H1 (cell line): Measurements from ENCODE around the gene KCNQ1.

Experiments
- CEBPB ChIP-seq: IDR thresholded peaks from 2 replicates; pipeline ENCODE4 v1.6.1; 2012; ENCODE audit warnings: low read depth, low read length
- CTCF ChIP-seq, 3 experiments: IDR thresholded peaks; 1 replicate in 2 of 3; 2 replicates in 1 of 3; pipeline versions ENCODE4 v1.5.1 to v1.6.1; 2011; ENCODE audit warnings: low read length in 3 of 3, mild to moderate bottlenecking in 3 of 3, inconsistent platforms in 2 of 3, low read depth in 1 of 3, moderate library complexity in 1 of 3; ENCODE audit not compliant: insufficient read depth in 1 of 3; ENCODE audit errors: control extremely low read depth in 1 of 3
- GABPA ChIP-seq: IDR thresholded peaks from 2 replicates; pipeline ENCODE4 v1.6.1; 2011; ENCODE audit warnings: mild to moderate bottlenecking, low read length, moderate library complexity, borderline replicate concordance; ENCODE audit not compliant: insufficient read depth
- GTF2F1 ChIP-seq: IDR thresholded peaks from 2 replicates; pipeline ENCODE4 v1.6.1; 2012; ENCODE audit warnings: low read depth, low read length, improper control_type of control experiment, borderline replicate concordance
- KDM1A ChIP-seq: fragments of 200-600, 300-600 bp; sonication (generic); IDR thresholded peaks from 2 replicates; pipeline ENCODE4 v1.7.1; 2016; ENCODE audit warnings: mild to moderate bottlenecking, low read length, borderline replicate concordance
- KDM4A ChIP-seq: IDR thresholded peaks from one replicate; pipeline ENCODE4 v1.7.1; 2012; ENCODE audit warnings: low read depth, mild to moderate bottlenecking, moderate library complexity, low read length, inconsistent platforms; ENCODE audit not compliant: severe bottlenecking
- POLR2A ChIP-seq, 2 experiments: IDR thresholded peaks; 1 replicate in 1 of 2; 2 replicates in 1 of 2; pipeline ENCODE4 v1.6.1; 2011; ENCODE audit warnings: low read depth in 2 of 2, low read length in 2 of 2, mild to moderate bottlenecking in 2 of 2; ENCODE audit errors: control extremely low read depth in 1 of 2
- POLR2AphosphoS5 ChIP-seq: IDR thresholded peaks from 2 replicates; pipeline ENCODE4 v1.6.1; 2011; ENCODE audit warnings: low read depth, low read length
- RAD21 ChIP-seq, 2 experiments: IDR thresholded peaks in 1 of 2; conservative IDR thresholded peaks in 1 of 2; 2 replicates each; pipeline ENCODE4 v1.6.1; 2011; ENCODE audit warnings: low read depth in 2 of 2, low read length in 2 of 2, improper control_type of control experiment in 1 of 2, inconsistent platforms in 1 of 2, mild to moderate bottlenecking in 1 of 2, moderate library complexity in 1 of 2
- RNF2 ChIP-seq: fragments of 200-900, 300-1000 bp; sonication (generic); IDR thresholded peaks from 2 replicates; pipeline ENCODE4 v1.7.1; 2016; ENCODE audit warnings: borderline replicate concordance, low read depth, mild to moderate bottlenecking, antibody characterized with exemption, low read length; ENCODE audit not compliant: poor library complexity, severe bottlenecking; ENCODE audit errors: missing control alignments
- SP1 ChIP-seq: IDR thresholded peaks from 2 replicates; pipeline ENCODE4 v1.6.1; 2011; ENCODE audit warnings: low read depth, low read length
- SRF ChIP-seq: IDR thresholded peaks from 2 replicates; pipeline ENCODE4 v1.6.1; 2011; ENCODE audit warnings: mild to moderate bottlenecking, low read depth, low read length, moderate library complexity
- TAF1 ChIP-seq: IDR thresholded peaks from 2 replicates; pipeline ENCODE4 v1.6.1; 2011; ENCODE audit warnings: mild to moderate bottlenecking, low read depth, low read length
- ZNF274 ChIP-seq: IDR thresholded peaks from 2 replicates; pipeline ENCODE4 v1.7.0; 2012; ENCODE audit warnings: low read length, borderline replicate concordance; ENCODE audit errors: extremely low read depth

GRCh38 chr11:2801711-2802388 is 357.0 kb downstream of the KCNQ1 start:
- TF ChIP-seq CTCF (IDR thresholded peaks at IDR 0.05; ENCODE audit: control extremely low read depth in 1 of 3, insufficient read depth in 1 of 3, low read depth in 1 of 3, low read length in 3 of 3) (no peak), POLR2AphosphoS5 (no peak), GTF2F1 (no peak), RAD21 (IDR thresholded peaks at IDR 0.05 in 1 of 2, conservative IDR thresholded peaks at IDR 0.05 in 1 of 2; ENCODE audit: low read depth in 2 of 2, low read length in 2 of 2) (no peak), RNF2 (no peak), KDM4A (no peak), ZNF274 (no peak), CEBPB (no peak), TAF1 (no peak), SRF (no peak), KDM1A (no peak), GABPA (no peak), POLR2A (IDR thresholded peaks at IDR 0.05; ENCODE audit: control extremely low read depth in 1 of 2, low read depth in 2 of 2, low read length in 2 of 2) (no peak), SP1 (no peak)
